Measurements from ENCODE around the gene NAB2. TPM values are rescaled to one million over a fixed set of nuclear protein-coding genes. Genes with fewer than 3 reads are reported as not detected.

Gene NAB2
- total RNA-seq, 1 donor from 2014 or later: 34.4 TPM

DNA sequence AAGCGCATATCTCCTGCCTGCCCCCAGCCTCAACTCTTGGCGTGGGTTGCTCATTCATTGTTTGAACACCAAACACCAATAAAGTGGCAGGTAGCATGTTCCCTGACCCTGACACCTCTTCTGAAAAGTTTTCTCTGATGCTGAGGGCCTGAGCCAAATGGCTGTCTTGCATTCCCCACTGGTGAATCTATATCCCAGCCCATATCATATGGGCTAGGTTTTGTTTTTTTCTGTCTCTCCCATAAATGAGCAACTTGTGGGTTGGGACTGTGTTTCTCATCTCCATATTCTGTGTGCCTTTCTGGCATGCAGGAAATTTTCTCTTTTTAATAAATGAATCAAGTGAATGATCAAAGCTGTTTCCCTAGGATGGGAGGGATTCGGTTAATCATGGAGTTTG lies 44.0 kb upstream of the NAB2 start:
- intact Hi-C loops (cut with DNase I): no loop called here
- no peak for DNase-seq (ENCODE audit: extremely low spot score in 2 of 2)
- H3K27me3 ChIP-seq: no peaks in the 10 kb centered on the region
- H3K4me3 ChIP-seq: no peak overlapping the region
- no peaks in the 10 kb centered on the region for H3K36me3 ChIP-seq
- no peaks in the 10 kb centered on the region for H3K4me1 ChIP-seq
- no peaks in the 10 kb centered on the region for H3K9me3 ChIP-seq
- H3K27ac ChIP-seq: no peak overlapping the region
- TF ChIP-seq POLR2AphosphoS5 (IDR thresholded peaks at IDR 0.05; ENCODE audit: insufficient read depth in 1 of 2, low read depth in 1 of 2): no peak
- TF ChIP-seq POLR2A (IDR thresholded peaks at IDR 0.05): no peak
- TF ChIP-seq, protein P1, sequence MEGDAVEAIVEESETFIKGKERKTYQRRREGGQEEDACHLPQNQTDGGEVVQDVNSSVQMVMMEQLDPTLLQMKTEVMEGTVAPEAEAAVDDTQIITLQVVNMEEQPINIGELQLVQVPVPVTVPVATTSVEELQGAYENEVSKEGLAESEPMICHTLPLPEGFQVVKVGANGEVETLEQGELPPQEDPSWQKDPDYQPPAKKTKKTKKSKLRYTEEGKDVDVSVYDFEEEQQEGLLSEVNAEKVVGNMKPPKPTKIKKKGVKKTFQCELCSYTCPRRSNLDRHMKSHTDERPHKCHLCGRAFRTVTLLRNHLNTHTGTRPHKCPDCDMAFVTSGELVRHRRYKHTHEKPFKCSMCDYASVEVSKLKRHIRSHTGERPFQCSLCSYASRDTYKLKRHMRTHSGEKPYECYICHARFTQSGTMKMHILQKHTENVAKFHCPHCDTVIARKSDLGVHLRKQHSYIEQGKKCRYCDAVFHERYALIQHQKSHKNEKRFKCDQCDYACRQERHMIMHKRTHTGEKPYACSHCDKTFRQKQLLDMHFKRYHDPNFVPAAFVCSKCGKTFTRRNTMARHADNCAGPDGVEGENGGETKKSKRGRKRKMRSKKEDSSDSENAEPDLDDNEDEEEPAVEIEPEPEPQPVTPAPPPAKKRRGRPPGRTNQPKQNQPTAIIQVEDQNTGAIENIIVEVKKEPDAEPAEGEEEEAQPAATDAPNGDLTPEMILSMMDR (IDR thresholded peaks at IDR 0.05): no peak

DNA sequence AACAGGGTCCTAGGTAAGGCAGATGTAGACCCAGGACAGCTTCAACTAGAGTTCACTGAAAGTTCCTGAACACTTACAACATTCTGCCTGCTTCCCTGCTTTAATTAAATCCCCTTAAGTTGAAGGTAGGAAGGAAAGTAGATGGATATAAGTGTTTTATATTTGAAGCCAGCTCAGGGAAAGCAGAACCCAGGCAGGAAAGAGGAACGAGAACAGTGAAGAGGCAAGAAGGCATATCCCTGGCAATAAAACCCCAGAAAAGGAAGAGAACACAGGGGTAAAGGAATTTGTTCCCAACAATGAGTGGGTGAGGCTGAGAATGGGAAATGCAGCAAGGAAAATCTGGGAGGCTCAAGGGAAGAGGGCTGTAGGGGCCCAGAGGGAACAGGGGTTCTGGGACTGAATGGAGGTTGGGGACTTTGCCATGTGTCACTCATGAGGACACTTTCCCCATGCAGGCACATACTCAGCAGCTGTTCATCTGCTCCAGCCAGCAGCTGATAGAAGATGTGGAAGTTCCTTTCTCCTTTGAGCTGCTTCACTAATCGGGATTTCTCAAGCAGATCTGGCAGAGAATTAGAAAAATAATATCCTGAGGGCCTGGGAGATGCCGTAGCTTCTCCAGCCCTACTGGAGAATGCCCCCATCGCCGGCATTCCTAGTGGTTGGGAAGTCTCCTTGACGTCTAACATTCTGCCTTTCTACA lies 42.7 kb upstream of the NAB2 start:
- H3K4me3 ChIP-seq: no peak overlapping the region
- H3K9me3 ChIP-seq: no peaks in the 10 kb centered on the region
- no peak overlapping the region for H3K27ac ChIP-seq
- H3K27me3 ChIP-seq: no peaks in the 10 kb centered on the region
- no peak for DNase-seq (ENCODE audit: extremely low spot score in 2 of 2)
- no peaks in the 10 kb centered on the region for H3K4me1 ChIP-seq
- intact Hi-C loops (cut with DNase I): no loop called here
- no peaks in the 10 kb centered on the region for H3K36me3 ChIP-seq
- no peak for TF ChIP-seq POLR2AphosphoS5 (IDR thresholded peaks at IDR 0.05; ENCODE audit: insufficient read depth in 1 of 2, low read depth in 1 of 2)
- TF ChIP-seq, protein P1 (IDR thresholded peaks at IDR 0.05): no peak
- no peak for TF ChIP-seq POLR2A (IDR thresholded peaks at IDR 0.05)

DNA sequence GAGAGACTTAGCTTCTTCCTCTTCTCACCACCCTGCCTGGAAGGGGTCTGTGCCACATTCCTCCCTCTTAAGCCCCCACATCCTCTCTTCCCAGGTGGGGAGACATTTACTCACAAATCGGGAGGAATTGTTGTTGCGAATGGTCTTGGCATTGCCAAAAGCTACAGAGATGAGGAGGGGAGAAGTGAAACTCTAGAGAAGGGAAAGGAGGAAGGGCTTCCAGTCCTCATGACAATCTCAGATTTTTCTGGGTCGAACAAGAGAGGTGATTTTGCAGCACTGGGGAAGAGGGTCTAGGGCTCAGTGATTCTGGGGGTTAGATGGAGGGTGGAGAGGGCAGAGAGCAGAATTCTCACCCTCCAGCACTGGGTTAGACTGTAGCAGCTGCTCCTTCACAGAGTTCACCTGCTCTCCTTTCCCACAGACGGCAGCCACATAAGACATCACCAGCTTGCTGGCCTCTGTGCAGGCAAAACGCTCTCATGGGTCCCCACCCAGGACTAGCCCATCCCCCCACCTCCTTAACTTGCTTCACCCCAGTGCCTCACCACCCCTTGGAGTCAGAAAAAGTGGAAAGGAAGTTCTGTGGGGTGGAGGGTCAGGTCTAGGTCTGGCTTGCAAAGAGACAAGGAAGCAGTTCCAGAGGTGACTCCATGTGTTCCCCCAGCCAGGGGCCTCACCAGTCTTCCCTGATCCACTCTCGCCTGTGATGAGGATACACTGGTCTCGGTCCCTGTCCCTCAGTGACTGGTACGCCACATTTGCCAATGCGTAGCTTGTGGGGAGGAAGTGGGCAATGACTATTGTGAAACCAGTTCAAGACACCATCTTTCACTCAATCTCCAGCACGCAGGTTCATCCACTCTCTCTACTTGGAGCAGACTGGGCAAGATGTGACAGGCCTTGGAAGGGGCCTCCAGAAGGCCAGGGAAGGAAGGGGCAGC lies 41.7 kb upstream of the NAB2 start:
- intact Hi-C loops (cut with DNase I): no loop called here
- H3K4me3 ChIP-seq: no peak overlapping the region
- no peak for DNase-seq (ENCODE audit: extremely low spot score in 2 of 2)
- TF ChIP-seq POLR2AphosphoS5 (IDR thresholded peaks at IDR 0.05; ENCODE audit: insufficient read depth in 1 of 2, low read depth in 1 of 2) (no peak), POLR2A (IDR thresholded peaks at IDR 0.05) (no peak)
- TF ChIP-seq, protein P1 (IDR thresholded peaks at IDR 0.05): no peak
- no peaks in the 10 kb centered on the region for H3K4me1 ChIP-seq
- no peaks in the 10 kb centered on the region for H3K27me3 ChIP-seq
- H3K9me3 ChIP-seq: no peaks in the 10 kb centered on the region
- H3K36me3 ChIP-seq: no peaks in the 10 kb centered on the region
- H3K27ac ChIP-seq: no peak overlapping the region

DNA sequence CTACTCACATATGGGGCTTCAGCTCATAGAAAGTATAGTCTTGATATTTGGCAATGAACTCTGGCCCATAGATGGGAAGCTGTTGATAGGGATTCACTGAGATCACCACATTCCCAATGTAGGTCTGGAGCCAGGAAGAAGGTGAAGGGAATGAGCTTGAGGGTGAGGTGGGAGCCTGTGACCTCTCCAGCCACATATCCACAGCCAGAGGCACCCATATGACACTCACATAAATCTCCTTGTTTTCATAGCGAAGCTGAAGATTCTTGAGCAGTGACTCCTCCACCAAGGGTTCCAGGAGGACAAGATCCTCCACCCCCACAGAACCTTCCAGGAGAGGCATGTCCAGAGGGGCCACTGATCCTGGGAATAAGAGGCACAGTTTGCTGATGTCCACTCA lies 40.9 kb upstream of the NAB2 start:
- Histone ChIP-seq H3K9me3 (no peaks in the 10 kb centered on the region), H3K36me3 (no peaks in the 10 kb centered on the region), H3K27me3 (no peaks in the 10 kb centered on the region), H3K4me1 (no peaks in the 10 kb centered on the region), H3K27ac (no peak overlapping the region), H3K4me3 (no peak overlapping the region)
- TF ChIP-seq POLR2AphosphoS5 (IDR thresholded peaks at IDR 0.05; ENCODE audit: insufficient read depth in 1 of 2, low read depth in 1 of 2): no peak
- TF ChIP-seq POLR2A (IDR thresholded peaks at IDR 0.05): no peak
- TF ChIP-seq, protein P1 (IDR thresholded peaks at IDR 0.05): no peak
- DNase-seq (ENCODE audit: extremely low spot score in 2 of 2): no peak
- intact Hi-C loops (cut with DNase I): no loop called here

All from vagina (tissue), 2 donors.